ENCODE results near the gene TPO.

GRCh38 chr2:1476617-1477195 lies 63.4 kb downstream of the TPO start:
- no peak for TF ChIP-seq GATA2 (IDR thresholded peaks at IDR 0.05; ENCODE audit: low read depth, low read length)
- no peak for TF ChIP-seq GATA3 (IDR thresholded peaks at IDR 0.05; ENCODE audit: low read depth, low read length)
